ENCODE data around the gene F5.

Gene F5

DNA sequence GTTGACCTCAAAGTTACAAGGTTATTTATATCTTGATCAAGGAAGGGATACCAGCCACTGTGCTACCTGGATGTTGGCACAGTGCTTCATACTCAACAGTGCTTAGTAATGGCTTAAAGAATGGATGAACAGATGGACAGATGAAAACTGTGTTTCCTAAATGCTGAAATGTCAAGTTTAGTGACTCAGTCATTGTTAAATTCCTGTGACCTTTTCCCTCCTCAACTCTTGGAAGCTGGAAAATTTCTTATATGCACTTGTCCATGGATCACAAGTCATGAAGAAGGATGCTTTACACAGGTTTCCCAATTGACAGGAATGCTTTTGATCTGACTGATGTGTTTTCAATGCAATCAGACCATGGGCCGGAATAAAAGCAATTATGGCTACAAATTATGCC, 60.9 kb downstream of the F5 start:
- Mint-ChIP-seq H3K4me3 (no peak overlapping the region), H3K27ac (no peak overlapping the region), H3K36me3 (ENCODE audit: low read depth) (no peaks in the 10 kb centered on the region), H3K27me3 (ENCODE audit: low read depth, poor library complexity) (peaks cover 4% of the 10 kb centered on the region), H3K4me1 (no peaks in the 10 kb centered on the region), H3K9me3 (no peaks in the 10 kb centered on the region)
- no peak for DNase-seq
- TF ChIP-seq, protein P1, sequence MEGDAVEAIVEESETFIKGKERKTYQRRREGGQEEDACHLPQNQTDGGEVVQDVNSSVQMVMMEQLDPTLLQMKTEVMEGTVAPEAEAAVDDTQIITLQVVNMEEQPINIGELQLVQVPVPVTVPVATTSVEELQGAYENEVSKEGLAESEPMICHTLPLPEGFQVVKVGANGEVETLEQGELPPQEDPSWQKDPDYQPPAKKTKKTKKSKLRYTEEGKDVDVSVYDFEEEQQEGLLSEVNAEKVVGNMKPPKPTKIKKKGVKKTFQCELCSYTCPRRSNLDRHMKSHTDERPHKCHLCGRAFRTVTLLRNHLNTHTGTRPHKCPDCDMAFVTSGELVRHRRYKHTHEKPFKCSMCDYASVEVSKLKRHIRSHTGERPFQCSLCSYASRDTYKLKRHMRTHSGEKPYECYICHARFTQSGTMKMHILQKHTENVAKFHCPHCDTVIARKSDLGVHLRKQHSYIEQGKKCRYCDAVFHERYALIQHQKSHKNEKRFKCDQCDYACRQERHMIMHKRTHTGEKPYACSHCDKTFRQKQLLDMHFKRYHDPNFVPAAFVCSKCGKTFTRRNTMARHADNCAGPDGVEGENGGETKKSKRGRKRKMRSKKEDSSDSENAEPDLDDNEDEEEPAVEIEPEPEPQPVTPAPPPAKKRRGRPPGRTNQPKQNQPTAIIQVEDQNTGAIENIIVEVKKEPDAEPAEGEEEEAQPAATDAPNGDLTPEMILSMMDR (IDR thresholded peaks at IDR 0.05), result no peak

DNA sequence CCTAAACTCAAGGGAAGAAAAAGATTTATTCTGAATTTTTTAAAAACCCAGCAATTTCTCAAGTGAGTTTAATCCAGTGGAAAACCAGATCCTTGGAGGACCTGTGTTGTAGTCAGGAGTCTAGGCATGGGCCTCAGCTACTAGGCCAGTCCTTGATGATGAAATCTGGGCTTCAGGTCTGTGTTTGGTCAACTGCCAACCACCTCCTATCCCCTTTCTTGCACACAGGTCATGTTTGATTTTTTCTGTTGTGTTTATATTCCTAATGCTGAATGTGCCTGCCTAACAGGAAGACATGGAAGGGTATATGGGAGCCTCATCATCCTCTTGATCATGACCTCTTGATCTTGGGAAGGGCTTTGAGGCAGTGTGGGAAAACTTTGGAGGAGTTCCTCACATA, 62.4 kb downstream of the F5 start:
- H3K4me3 Mint-ChIP-seq, result no peak overlapping the region
- H3K27ac Mint-ChIP-seq, result no peak overlapping the region
- TF ChIP-seq, protein P1 (IDR thresholded peaks at IDR 0.05), result no peak
- no peak for DNase-seq
- no peaks in the 10 kb centered on the region for H3K36me3 Mint-ChIP-seq (ENCODE audit: low read depth)
- peaks cover 4% of the 10 kb centered on the region for H3K27me3 Mint-ChIP-seq (ENCODE audit: low read depth, poor library complexity)
- no peaks in the 10 kb centered on the region for H3K9me3 Mint-ChIP-seq
- no peaks in the 10 kb centered on the region for H3K4me1 Mint-ChIP-seq

DNA sequence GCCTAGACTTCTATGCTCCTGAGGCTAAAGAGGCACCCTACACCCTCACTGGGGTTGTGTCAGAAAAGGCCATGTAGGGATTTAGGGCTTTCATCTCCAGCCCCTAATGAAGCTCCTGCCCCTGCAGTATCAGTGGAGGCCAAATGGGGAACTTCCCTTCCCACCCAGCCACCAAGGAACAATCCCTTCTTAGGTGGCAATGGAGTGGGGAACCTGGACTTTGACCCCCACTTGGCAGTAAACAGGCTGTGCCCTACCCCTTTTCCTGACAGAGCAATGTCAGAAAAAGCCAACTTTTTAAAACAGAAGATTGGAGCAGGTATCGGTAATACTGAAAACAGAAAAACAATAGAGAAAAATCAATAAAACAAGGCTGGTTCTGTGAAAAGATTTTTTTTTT, 65.1 kb downstream of the F5 start:
- TF ChIP-seq, protein P1 (IDR thresholded peaks at IDR 0.05), result no peak
- Mint-ChIP-seq H3K4me1 (no peaks in the 10 kb centered on the region), H3K9me3 (no peaks in the 10 kb centered on the region), H3K27ac (no peak overlapping the region), H3K27me3 (ENCODE audit: low read depth, poor library complexity) (no peaks in the 10 kb centered on the region), H3K4me3 (no peak overlapping the region), H3K36me3 (ENCODE audit: low read depth) (no peaks in the 10 kb centered on the region)
- DNase-seq, result no peak

DNA sequence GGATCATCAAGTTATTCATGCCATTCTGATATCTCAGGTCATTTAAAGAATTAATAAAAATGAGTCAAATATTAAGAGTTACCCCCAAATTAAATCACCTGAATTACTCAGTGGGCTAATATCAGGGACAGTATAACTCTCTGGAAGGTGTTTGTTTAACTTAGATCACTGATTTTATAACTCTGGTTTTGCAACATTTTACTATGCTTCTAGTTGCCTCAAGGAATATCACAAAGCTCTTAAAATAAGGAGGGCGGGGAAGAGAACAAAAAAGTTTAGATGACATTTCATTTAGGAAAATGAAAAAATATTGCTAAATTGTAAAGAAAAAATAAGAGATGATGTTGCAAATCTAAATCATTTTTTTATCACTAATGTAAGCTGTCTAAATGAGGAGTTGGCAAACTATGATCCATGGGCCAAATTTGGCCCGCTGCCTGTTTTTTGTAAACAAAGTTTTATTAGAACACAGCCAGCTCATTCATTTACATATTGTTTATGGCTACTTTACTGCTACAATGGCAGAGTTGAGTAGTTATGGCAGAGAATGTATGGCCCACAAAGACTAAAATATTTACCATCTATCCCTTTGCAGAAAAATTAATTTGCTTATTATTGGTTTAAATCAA, 68.6 kb downstream of the F5 start:
- TF ChIP-seq, protein P1 (IDR thresholded peaks at IDR 0.05), result no peak
- Mint-ChIP-seq H3K4me3 (no peak overlapping the region), H3K27me3 (ENCODE audit: low read depth, poor library complexity) (peaks cover 3% of the 10 kb centered on the region), H3K27ac (no peak overlapping the region), H3K9me3 (no peaks in the 10 kb centered on the region), H3K36me3 (ENCODE audit: low read depth) (no peaks in the 10 kb centered on the region), H3K4me1 (no peaks in the 10 kb centered on the region)
- DNase-seq, result no peak

DNA sequence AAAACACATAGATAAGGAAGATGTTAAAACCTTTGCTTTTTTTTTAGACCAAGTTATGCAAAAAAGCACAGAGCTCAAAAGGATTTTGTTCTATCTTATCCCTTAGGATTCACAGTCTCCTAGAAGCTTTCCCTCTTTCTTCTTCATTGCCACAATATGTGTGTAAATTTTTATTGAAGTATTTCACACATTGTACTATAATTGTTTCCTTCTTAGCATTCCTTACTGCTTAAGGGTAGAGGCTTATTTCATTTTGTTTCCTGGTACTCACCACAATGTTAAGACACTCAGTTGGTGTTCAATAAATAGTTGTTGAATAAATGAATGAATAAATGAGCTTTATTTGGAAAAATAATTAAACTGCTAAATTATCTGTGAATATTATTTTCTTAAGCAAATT, 70.6 kb downstream of the F5 start:
- TF ChIP-seq, protein P1 (IDR thresholded peaks at IDR 0.05), result no peak
- H3K4me1 Mint-ChIP-seq, result no peaks in the 10 kb centered on the region
- H3K4me3 Mint-ChIP-seq, result no peak overlapping the region
- H3K27me3 Mint-ChIP-seq (ENCODE audit: low read depth, poor library complexity), result peaks cover 3% of the 10 kb centered on the region
- no peaks in the 10 kb centered on the region for H3K9me3 Mint-ChIP-seq
- H3K27ac Mint-ChIP-seq, result no peak overlapping the region
- no peaks in the 10 kb centered on the region for H3K36me3 Mint-ChIP-seq (ENCODE audit: low read depth)
- no peak for DNase-seq

DNA sequence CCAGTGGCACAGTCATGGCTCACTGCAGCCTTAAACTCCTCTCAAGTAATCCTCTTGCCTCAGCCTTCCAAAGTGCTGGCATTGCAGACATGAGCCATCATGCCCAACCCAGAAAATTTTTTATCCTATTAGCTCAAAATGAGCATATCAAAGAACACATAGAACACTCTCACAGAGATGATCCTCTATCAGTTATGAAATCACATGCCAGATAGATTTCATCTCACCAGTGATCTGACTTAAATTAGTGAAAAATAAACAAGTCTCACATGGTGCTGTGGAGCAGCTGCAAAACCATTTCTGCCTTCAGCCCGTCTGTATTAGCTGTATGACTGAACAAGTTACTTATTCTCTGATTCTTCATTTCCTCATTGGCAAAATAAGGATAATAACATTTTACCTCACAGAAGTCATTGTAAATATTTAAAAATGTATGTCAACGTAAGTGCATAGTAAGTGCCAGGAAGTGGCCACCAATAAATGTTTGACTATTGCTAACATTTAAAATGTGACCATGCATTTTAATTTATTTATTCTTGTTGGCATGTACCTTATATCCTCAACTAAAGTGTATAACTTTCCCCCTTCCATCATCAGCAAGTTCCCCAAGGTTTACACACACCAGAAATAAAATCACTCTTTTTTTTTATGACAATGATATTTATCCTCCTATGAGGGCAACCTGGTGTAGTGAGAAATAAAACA, 71.6 kb downstream of the F5 start:
- Mint-ChIP-seq H3K36me3 (ENCODE audit: low read depth) (no peaks in the 10 kb centered on the region), H3K4me3 (no peak overlapping the region), H3K4me1 (no peaks in the 10 kb centered on the region), H3K27ac (no peak overlapping the region), H3K9me3 (no peaks in the 10 kb centered on the region), H3K27me3 (ENCODE audit: low read depth, poor library complexity) (peaks cover 3% of the 10 kb centered on the region)
- DNase-seq, result no peak
- TF ChIP-seq, protein P1 (IDR thresholded peaks at IDR 0.05), result no peak

Measured in nephron progenitor cell (in vitro differentiated cells).